Thyroid gland (tissue), 4 donors: ENCODE results near the gene PDCD4. TPM values are rescaled to one million over a fixed set of nuclear protein-coding genes. Genes with fewer than 3 reads are reported as not detected.

ENCODE experiments used
- DNase-seq, 2 donors: peaks; one replicate each; pipeline ENCODE4 v3.0.0-alpha.2; 2019
- H3K27ac ChIP-seq, 3 donors: fragments of 200-600 bp; sonication (generic); 1 replicate in 2 of 3; 2 replicates in 1 of 3; pipeline ENCODE4 v1.5.1; 2016 to 2019; ENCODE audit warnings: mild to moderate bottlenecking in 1 of 3, moderate library complexity in 1 of 3
- H3K27me3 ChIP-seq: fragments of 200-600 bp; sonication (generic); one replicate; pipeline ENCODE4 v1.5.1; 2019
- H3K36me3 ChIP-seq, 2 donors: fragments of 200-600 bp; sonication (generic); one replicate each; pipeline ENCODE4 v1.5.1; 2016 to 2019
- H3K4me1 ChIP-seq, 2 donors: fragments of 200-600 bp; sonication (generic); one replicate each; pipeline ENCODE4 v1.5.1; 2017 to 2019
- H3K4me3 ChIP-seq, 3 donors: fragments of 200-600 bp; sonication (generic); replicated peaks in 1 of 3; 1 replicate in 2 of 3; 2 replicates in 1 of 3; pipeline ENCODE4 v1.5.1; 2016; ENCODE audit warnings: mild to moderate bottlenecking in 1 of 3
- H3K9me3 ChIP-seq: fragments of 200-600 bp; sonication (generic); one replicate; pipeline ENCODE4 v1.5.1; 2017
- POLR2A ChIP-seq, 2 donors: fragments of 450-650 bp; IDR thresholded peaks; one replicate each; pipeline ENCODE4 v1.6.1; 2017; ENCODE audit warnings: antibody characterized with exemption in 2 of 2, mild to moderate bottlenecking in 2 of 2, moderate library complexity in 1 of 2
- WGBS, 2 donors: methylation state at CpG; one replicate each; pipeline ENCODE4 v1.1.5; 2017; 5-methylcytosine and 5-hydroxymethylcytosine counted together
- intact Hi-C: fragments of 100-400 bp; cut with DNase I; formaldehyde crosslinking; loops from one replicate; pipeline ENCODE4 v1.15.1; 2023
- total RNA-seq, 4 donors: library from RNA; depleted of rRNA; stranded (reverse); fragments of >200 nt; gene quantifications; one replicate each; pipeline ENCODE4 v1.2.3, GENCODE V29; 2016
- TF ChIP-seq, protein P1 (sequence below), 6 experiments: fragments of 200-600 bp in 3 of 6; fragments of 450-650 bp in 3 of 6; sonication (generic) in 3 of 6; IDR thresholded peaks; one replicate each; pipeline ENCODE4 v1.5.1; 2016 to 2019; ENCODE audit warnings: antibody characterized with exemption in 6 of 6, mild to moderate bottlenecking in 2 of 6, inconsistent platforms in 1 of 6, moderate library complexity in 1 of 6

Gene PDCD4
- total RNA-seq, 4 donors from 2014 or later, result 188 to 340 (median 256) TPM

- WGBS, 2 donors, result 91 to 95% methylated on average over 1 of the region's 1 CpG
- DNase-seq, result no peak
- peaks cover 0 to 12% of the 10 kb centered on the region in 2 donors for H3K4me1 ChIP-seq
- TF ChIP-seq, protein P1, sequence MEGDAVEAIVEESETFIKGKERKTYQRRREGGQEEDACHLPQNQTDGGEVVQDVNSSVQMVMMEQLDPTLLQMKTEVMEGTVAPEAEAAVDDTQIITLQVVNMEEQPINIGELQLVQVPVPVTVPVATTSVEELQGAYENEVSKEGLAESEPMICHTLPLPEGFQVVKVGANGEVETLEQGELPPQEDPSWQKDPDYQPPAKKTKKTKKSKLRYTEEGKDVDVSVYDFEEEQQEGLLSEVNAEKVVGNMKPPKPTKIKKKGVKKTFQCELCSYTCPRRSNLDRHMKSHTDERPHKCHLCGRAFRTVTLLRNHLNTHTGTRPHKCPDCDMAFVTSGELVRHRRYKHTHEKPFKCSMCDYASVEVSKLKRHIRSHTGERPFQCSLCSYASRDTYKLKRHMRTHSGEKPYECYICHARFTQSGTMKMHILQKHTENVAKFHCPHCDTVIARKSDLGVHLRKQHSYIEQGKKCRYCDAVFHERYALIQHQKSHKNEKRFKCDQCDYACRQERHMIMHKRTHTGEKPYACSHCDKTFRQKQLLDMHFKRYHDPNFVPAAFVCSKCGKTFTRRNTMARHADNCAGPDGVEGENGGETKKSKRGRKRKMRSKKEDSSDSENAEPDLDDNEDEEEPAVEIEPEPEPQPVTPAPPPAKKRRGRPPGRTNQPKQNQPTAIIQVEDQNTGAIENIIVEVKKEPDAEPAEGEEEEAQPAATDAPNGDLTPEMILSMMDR (IDR thresholded peaks at IDR 0.05), result no peak
- TF ChIP-seq POLR2A (IDR thresholded peaks at IDR 0.05), result no peak
- H3K9me3 ChIP-seq, result no peaks in the 10 kb centered on the region
- intact Hi-C loops, result no loop called here
- H3K36me3 ChIP-seq, result no peaks in the 10 kb centered on the region
- H3K4me3 ChIP-seq, result no peak overlapping the region
- H3K27me3 ChIP-seq, result no peaks in the 10 kb centered on the region
- no peak overlapping the region for H3K27ac ChIP-seq
Observed at GRCh38 chr10:110946496-110946895, 74.8 kb downstream of the PDCD4 start.

DNA sequence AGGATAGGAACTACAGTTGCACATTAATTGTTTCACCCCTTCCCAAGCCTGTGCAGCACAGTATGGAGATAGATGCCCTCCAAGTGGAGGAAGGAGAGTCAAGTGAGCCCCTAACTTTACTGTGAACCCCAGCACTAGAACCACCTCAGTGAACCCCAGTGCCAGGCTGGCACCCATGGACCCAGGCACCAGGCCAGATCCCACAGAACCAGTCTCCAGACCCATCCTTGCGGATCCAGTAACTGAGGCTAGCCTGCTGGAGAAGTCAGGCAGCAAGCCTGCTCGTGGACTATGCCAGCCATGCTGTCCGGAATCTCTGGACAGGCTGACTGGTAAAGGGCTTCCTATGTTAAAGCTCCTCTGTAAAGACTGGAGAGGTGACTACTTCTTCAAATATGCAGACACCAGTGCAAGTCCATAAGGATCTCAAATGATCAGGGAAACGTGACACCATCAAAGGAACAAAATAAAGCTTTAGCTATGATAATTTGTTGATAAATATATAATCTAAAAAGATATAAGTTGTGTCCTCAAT lies 75.4 kb downstream of the PDCD4 start:
- Histone ChIP-seq H3K27me3 (no peaks in the 10 kb centered on the region), H3K4me1 (peaks cover 0 to 12% of the 10 kb centered on the region in 2 donors), H3K27ac (no peak overlapping the region), H3K9me3 (no peaks in the 10 kb centered on the region), H3K4me3 (no peak overlapping the region), H3K36me3 (no peaks in the 10 kb centered on the region)
- intact Hi-C loops, result no loop called here
- no peak for DNase-seq
- no peak for TF ChIP-seq POLR2A (IDR thresholded peaks at IDR 0.05)
- TF ChIP-seq, protein P1 (IDR thresholded peaks at IDR 0.05), result no peak
- 71% methylated on average over 4 of the region's 4 CpGs for WGBS, 2 donors

Other genes starting within 250 kb of the PDCD4 start
- 1 to 10 TPM in 3 of 4 donors, under 1 TPM in 1; 0.54 to 4.3 (median 1.5) TPM for gene RBM20, start 227.6 kb upstream of the PDCD4 start, total RNA-seq
- gene BBIP1, start 47.3 kb downstream of the PDCD4 start, total RNA-seq, result 10 to 100 TPM; 27.3 to 48.4 (median 34.1) TPM
- gene SHOC2, start 47.7 kb downstream of the PDCD4 start, total RNA-seq, result 10 to 100 TPM; 62.2 to 96.2 (median 71.1) TPM
- gene ADRA2A, start 205.1 kb downstream of the PDCD4 start, total RNA-seq, result 1 to 10 TPM; 1.0 to 9.1 (median 3.5) TPM